ENCODE data around the gene CCDC188. TPM values are rescaled to one million over a fixed set of nuclear protein-coding genes. Genes with fewer than 3 reads are reported as not detected.

CCDC188 gene
- not detected for polyA plus RNA-seq (2012; ENCODE audit: insufficient read depth, insufficient read length)

DNA sequence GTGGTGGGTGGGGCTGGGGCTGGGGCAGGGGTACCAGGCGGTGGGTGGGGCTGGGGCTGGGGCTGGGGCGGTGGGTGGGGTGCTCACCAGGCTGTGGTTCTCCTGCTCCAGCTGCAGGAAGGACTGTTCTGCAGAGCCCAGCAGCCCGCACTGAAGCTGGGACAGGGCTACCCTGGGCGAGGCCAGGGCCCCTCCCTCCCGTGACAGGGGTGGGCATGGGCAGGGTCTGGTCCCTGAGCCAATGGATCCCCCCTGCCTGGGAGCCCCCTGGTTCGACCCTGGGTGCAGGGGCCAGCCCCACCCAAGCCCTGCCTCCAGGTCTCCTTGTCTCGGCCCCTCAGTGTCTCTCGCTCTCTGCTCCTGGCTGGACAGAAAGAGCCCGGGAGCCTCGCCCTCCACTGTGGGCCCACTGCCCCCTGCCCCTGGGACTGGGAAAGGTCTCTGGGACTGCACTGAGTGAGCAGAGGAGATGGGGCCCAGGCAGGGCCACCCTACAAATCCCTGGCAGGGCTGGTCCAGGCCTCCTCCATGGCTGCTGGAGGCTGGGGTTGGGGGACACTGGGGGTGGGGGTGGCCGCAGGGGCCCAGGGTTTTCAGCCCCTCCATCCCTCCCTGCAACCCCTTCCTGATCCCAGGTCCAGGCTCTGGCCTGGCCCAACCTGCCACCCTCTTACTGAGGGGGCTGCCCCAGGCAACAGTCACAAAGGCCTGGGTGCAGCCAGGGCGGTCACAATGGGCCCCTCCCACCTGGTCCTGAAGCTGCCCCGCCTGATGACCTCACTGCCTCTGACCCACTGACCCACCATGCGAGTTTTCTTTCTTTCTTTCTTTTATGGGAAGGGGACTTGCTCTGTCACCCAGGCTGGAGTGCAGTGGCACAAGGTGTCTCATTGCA is at the start of gene CCDC188:
CCDC188 (minus strand) TSS at position 675 of the 895 bp plus-strand sequence; CDS start at position 606, 69 bp downstream.
- DNase-seq (ENCODE audit: low read depth, low spot score): no peak
- no peak within 1 kb of the TSS for H3K4me3 ChIP-seq (ENCODE audit: low read length)

DNA sequence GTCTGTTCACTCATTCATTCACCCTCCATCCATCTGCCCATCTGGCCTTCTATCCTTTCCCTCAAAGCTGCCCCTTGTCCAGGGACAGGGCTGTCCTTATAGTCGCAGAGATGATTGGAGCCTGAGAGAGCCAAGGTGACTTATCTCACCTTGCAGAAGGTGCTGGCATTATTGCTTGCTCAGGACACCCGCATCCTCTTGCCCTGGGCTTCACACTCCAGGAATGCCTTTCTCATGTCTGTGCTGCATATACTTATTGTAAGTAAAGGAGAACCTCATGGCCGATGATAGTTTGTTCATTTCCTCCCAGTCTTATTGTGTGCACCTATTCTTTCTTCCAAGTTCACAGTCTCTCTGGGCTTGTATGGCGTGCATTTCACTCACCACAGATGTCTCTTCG is 49.1 kb upstream of the CCDC188 start:
- DNase-seq (ENCODE audit: low read depth, low spot score): no peak
- no peak overlapping the region for H3K4me3 ChIP-seq (ENCODE audit: low read length)

DNA sequence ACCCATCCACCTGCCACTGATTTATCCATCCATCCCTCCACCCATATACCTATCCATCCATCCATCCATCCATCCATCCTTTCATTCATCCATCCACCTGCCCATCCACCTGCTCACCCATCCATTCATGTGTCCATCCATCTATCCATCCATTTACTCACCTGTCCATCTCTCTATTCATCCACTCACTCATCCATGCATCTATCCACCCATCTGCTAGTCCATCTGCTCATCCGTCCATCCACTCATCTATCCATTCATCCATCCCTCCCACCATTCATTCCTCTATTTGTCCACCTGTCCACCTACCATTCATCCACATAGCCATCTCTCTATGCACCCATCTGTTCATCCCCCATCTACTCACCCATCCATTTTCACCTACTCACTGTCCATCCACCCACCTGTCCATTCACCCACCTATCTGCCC is 48.6 kb upstream of the CCDC188 start:
- DNase-seq (ENCODE audit: low read depth, low spot score): no peak
- H3K4me3 ChIP-seq (ENCODE audit: low read length): no peak overlapping the region

DNA sequence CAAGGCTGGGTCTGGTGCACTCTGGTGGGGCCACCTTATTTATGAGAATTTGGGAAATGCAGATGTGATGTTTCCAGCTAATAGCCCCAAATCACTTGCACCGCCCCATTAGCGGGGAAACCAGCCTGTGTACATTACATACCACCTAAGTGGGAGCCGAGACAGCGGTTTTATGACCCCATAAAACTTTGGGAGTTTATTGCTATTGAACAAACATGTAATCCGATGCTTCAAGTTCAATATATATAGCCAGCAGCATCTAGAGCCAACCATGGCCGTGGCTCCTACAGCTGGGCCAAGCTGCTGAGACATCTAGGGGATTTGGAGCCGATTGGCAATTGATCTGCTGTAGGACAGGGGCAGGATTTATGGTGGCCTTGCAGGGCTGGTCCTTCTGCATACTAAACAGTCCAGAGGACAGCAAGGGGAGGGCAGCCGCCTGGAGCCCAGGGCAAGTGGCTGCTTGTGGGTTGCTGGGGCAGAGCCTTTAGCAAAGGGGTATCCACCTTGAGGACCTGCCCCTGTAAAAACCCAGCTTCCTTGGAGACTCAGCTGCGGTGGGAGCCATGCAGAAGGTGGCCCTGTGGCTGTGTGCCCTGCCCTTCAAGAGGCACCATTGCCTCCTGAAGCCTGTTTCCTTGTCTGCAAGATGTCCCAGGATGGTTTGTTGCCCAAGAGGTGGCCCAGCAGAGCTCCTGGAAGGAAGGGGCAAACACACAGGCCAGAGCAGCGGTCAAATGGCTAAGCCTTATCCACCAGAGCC is 47.9 kb upstream of the CCDC188 start:
- no peak for DNase-seq (ENCODE audit: low read depth, low spot score)

DNA sequence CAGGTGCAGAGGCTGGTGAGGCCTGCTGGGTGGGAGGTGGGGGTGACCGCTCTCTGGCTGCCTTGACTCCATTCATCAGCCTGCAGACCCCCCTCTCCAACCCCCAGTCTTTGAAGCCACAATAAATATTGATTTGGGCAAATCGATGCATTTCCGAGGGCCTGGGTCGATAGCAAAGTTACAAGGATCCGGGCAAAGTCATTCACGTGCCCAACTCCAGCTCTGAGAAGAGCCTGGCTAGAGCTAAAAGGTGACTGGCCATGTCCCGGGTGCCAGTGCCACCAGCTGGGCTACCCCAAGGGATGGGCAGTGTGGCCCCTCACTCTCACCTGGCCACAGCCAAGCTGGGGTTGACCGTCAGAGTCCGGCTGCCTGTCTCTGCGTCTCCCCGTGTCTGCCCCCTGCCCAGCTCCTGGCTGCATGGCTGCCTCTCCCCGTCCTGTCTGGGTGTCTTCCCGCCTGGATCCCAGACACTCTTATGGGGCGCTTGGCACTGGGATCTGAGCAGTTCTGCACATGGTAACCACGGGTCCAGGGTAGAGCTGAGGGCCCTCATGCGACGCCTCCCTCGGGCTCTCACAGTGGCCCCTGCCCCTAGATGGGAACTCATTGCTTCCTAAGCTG is 46.7 kb upstream of the CCDC188 start:
- no peak overlapping the region for H3K4me3 ChIP-seq (ENCODE audit: low read length)
- no peak for DNase-seq (ENCODE audit: low read depth, low spot score)

More for the DNA sequence above, 47.9 kb upstream of the CCDC188 start:
- no peak overlapping the region for H3K4me3 ChIP-seq (ENCODE audit: low read length)

DNA sequence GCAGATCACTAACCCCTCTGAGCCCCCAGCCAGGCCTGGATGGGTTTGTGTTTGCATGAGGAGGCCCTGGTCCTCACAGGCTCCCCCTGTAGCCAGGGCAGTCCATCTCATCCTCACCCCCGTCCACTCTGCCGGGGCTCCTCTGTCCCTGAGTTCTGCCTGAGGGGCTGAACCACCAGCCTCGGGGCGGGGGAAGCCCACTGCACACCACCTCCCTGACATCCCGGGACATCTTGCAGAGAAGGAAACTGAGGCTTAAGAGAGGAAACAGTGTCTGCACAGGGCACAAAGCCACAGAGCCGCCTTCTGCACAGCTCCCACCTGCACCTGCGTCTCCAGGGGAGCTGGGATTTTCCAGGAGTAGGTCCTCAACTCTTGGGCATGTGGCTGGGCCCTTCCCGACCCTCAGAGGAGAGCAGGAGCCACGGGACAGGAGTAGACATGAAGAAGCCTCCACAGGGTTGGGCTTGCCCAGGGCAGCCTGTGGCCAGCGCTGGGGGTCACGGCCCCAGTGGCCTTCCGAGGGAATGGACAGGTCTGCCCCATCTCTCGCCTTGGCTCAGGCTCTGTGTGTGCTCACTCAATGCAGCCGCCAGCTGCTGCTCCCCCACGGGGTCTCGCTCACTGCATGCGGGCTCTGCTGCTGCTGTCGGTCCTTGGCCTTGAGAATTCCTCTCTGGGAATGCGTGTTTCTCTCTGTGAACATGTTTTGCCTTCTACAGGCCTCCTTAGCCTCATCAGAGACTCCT is 45.4 kb upstream of the CCDC188 start:
- DNase-seq (ENCODE audit: low read depth, low spot score): no peak
- no peak overlapping the region for H3K4me3 ChIP-seq (ENCODE audit: low read length)

DNA sequence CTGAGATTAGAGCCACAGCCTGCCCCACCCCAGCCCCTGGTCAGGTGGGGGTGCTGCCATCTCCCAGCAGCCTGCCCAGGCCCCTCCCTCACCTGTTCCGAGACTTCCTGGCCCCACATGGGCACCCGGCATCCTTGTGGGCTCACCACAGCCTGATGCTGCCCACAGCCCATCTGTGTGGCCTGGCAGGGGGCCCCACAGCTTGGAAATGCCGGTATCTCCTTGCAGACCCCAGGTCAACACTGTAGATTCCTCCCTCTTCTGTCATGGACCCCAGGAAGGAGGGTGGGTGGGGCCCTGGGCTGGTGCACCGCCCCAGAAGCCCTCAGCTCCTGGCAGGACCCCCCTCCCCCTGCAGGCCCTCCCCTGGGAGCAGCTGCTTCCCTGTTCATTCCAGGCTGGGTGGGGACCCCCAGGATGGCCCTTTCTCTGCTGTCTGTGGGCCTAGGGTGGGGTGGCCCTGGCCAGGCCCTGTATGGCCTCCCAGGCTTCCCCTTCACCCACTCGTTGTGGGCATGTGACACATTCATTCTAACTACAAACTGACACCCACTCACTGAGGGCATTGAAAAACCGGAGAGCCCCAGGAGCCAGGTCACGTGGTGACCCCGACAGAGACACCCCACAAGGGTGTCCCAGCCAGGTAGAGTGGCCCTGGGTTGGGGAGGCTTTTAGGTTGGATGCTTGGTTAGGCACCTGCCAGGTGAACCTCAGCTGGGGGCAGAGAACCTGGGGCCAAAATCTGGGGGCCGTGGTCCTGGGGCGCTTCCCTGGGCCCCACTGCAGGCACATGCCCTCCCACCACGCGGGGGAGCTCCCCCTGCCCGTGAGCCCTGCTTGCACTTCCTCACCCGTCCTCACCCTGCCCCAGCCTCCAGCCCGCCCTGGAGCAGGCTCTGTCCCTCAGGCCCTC is 44.1 kb upstream of the CCDC188 start:
- no peak overlapping the region for H3K4me3 ChIP-seq (ENCODE audit: low read length)
- no peak for DNase-seq (ENCODE audit: low read depth, low spot score)

DNA sequence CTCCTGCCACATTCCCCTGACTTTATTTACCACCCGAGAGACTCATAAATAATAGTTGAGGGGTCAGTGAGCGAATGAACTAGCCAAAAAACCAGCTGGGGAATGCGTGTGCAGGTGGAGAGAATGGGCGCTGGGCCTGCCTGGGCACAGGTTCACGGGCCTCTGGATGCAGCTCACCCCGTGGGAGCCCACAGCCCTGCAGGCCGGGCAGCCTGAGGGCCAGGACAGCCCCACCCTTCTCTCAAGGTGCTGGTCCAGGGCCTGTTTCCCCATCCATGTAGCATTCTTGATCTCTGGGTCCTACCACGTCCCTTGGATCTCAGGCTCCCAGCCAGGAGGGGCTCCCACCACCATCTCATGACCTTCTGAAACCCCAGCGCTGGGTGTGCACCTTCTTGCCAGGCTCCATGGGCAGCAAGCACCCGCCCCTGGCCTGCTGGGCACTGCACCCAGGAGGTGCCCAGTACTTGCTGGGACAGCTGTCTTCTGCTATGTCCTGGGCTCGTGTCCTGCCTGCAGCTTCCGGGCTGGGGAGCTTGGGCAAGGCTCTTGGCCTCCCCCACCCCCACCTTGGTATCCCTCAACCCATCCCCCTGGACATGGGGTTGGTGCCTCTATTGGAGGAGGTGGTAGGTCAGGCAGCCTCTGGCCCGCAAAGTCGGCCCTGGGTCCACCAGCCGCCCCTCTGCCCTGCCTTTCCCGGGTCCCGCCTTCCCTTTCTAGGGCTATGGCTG is 43.1 kb upstream of the CCDC188 start:
- DNase-seq (ENCODE audit: low read depth, low spot score): no peak
- H3K4me3 ChIP-seq (ENCODE audit: low read length): no peak overlapping the region

DNA sequence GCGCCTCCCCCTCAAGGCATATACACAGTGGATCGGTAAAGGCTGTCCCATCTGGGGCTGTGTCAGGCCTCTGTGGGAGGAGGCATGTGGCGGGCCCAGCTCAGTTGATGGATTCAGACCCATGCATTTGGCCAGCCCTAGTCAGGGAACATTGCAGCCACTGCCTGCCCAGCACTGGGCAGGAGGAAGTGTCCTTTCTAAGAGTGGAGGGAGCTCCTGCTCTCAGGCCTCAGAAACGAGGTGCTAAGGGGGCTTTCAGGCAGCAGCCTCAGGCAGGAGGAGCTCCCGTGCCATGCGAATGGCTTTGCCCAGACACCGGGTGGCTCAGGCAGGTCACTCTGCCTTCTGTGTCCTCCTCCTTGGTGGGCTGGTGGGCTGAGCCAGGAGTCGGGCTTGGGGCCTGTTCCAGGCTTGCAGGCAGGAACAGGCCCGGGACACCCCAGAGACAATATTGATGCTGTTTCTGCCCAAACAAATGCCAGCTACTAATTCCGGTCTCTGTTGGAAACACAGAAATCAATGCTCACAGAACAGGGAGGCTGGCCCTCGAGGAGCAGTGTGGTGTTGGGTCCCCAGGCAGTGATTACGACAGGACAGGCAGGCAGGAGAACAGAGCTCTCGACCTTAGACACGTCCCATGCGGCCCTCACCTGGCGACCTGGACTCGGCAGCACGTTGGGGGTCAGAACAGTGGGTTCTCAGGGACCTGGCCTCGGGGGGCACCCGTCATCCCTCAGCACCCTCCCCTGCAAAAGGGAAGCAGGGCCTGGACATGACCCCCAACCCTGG is 42.3 kb upstream of the CCDC188 start:
- no peak overlapping the region for H3K4me3 ChIP-seq (ENCODE audit: low read length)
- DNase-seq (ENCODE audit: low read depth, low spot score): no peak

DNA sequence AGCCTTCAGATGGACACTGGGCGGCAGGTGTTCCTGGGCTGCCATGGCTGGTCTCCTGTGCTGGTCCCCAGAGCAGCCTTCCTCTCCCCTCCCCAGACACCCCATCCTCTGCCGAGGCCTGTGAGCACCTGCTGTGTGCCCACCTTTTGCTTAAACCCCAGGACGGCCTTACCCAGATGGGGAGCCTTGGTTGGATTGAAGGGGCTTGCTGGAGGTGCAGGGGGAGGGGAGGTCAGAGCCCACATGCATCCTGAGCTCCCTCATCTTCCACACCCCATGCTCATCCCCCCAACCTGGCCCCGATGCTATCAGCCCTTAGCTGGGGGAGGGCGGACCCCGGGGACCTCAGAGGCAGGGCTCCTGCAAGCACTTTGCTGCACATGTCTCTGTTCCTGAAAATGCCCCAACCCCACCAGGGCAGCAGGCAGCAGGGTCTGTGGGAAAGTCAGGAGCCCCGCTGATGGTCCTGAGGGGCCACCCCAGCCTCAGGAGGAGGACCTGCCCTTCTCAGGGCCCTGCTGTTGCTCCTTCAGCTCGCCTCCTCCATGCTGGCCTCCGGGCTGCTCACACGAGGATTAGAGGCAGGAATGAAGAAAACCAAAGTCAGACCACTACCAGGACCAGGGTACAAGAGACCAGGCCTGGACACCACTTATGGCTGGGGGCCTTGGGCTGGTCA is 41.6 kb upstream of the CCDC188 start:
- H3K4me3 ChIP-seq (ENCODE audit: low read length): no peak overlapping the region
- DNase-seq (ENCODE audit: low read depth, low spot score): no peak

DNA sequence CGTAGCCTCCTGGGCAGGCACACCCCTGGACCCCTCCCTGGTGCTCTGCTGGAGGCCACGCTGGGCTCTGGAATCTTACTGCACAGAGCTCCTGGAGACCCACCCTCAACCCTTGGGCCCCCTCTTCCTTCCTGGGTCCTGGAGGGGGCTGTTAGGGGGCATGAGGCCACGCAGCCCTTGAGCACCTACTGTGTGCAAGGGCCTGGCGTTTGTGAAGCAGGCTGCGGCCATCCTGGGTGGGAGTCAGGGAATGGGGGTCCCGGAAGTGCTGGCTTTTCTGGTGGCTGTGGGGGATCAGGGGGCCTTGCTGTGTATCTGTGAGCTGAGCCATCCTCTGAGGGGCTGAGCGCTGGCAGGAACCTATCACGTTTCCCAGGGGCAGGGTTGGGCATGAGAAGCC is 40.9 kb upstream of the CCDC188 start:
- DNase-seq (ENCODE audit: low read depth, low spot score): no peak
- no peak overlapping the region for H3K4me3 ChIP-seq (ENCODE audit: low read length)

DNA sequence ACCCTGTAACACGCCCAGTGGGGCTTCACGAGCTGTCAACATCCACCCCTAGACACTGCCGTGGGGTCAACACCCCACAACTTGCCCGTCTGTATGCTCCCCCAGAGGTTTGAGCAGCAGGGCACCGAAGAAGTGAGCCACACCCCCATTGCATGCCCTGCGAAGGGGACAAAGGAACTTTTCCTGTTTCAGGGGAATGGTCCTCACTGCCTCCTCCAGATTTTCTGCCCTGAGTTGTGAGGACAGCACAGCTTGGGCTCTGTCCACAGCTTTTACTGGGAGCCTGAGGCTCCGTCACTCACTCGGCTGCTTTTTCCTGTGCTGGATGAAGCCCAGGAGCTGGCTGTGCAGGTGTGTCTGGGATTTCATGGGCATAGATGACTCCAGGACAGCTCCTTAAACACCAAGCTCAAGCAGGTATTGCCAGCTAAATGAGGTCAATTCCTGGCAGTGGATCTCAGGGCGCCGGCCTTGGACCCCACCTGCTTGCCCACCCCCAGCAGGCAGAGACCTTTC is 40.2 kb upstream of the CCDC188 start:
- no peak for DNase-seq (ENCODE audit: low read depth, low spot score)

DNA sequence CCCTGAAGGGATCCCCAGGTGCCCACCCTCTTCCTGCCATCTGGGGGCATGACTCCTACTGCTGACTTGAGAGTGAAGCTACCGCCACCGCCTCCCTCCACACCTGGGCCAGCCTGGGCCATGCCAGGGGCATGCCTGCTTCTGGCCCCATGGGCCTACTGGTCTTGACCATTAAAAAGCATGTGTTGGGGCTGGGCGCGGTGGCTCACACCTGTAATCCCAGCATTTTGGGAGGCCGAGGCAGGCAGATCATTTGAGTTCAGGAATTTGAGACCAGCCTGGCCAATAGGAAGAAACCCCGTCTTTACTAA is 37.7 kb upstream of the CCDC188 start:
- no peak for DNase-seq (ENCODE audit: low read depth, low spot score)
- no peak overlapping the region for H3K4me3 ChIP-seq (ENCODE audit: low read length)

More for the DNA sequence above, 40.2 kb upstream of the CCDC188 start:
- H3K4me3 ChIP-seq (ENCODE audit: low read length): no peak overlapping the region

DNA sequence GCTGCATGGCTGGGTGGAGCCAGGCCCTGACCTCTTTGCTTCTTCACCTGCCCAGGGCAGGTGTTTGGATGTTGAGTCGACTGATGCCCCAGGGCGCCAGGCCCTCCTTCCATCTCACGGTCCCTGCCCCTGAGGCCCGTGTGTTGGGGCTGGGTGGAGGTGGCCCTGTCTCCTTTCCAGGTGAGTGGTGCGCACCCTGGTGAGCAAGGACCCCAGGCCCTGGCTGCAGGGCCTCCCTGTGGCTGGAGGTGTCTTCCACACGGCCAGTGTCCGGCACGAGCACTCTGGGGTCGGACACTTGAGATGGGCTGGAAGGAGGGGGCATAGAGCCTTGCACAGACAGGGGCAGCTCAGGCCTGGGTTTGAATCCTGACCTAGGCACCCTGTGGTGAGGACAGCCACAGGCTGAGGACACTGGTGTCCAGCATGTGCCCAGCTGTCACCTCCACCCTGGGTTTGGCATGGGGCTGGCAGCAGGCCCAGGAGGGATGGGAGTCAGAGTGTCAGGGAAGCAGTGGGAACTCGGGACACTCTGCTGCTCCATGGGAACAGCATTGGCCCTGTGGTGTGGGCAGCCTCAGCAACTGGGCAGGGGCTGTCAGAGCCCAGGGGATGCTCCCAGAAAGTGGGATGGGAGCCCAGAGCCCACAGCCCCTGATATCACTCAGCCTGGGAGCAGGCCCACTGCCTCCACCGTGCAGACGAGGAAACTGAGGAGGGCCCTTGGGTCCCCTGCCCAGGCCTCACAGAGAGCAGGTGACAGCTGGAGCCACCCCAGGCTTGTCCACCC is 37.1 kb upstream of the CCDC188 start:
- DNase-seq (ENCODE audit: low read depth, low spot score): no peak
- H3K4me3 ChIP-seq (ENCODE audit: low read length): no peak overlapping the region

DNA sequence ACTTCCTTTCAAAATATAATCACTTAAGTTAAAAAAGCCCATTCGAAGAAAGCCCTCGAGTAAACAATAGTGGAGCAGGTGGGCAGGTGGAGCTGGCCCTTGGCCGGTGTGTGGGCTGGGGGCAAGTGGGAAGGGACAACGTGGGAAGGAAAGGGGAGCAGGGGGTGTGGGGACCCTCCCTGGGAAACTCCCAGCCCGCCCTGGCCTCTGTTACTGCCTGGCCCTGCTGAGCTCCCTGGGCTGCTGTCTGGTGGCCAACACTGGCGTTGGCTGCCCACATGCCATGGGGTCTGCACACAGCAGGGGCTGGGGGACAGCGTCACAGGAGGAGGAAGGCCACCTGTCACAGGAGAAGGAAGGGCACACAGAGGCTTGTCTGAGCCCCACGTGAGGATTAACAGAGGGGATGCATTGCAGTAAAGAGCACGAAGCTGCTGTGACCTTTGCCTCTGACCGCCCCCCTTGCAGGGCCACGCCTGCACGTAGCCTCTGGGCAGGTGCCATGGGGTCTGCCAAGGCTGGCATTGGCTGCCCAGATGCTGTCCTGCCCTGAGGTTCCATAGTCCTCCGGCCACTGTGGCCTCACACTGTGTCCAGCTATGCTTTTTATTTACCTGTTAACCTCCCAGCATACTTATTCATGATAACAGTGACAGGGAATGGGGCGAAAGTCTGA is 36.2 kb upstream of the CCDC188 start:
- H3K4me3 ChIP-seq (ENCODE audit: low read length): no peak overlapping the region
- DNase-seq (ENCODE audit: low read depth, low spot score): no peak

All from Jurkat, Clone E6-1 (cell line).